Keratinocyte (primary cell): ENCODE data around the gene TRPM3. TPM values are rescaled to one million over a fixed set of nuclear protein-coding genes. Genes with fewer than 3 reads are reported as not detected.

Experiments
- DNase-seq: peaks from one replicate; pipeline ENCODE4 v3.0.0-alpha.2; 2011; ENCODE audit warnings: low read depth, missing footprints, low spot score
- FAIRE-seq: peaks from 2 replicates; lab custom pipeline; 2011; peaks lifted over from hg19 to GRCh38; lab: Jason Lieb, UNC
- H2AFZ ChIP-seq: 2 replicates; pipeline ENCODE4 v1.6.0; 2012; ENCODE audit warnings: low read length, control low read depth, inconsistent platforms; ENCODE audit not compliant: control insufficient read depth
- H3K27ac ChIP-seq: 2 replicates; pipeline ENCODE4 v1.5.1; 2011; ENCODE audit warnings: low read length; ENCODE audit not compliant: control insufficient read depth, insufficient read depth
- H3K27me3 ChIP-seq: 3 replicates; pipeline ENCODE4 v1.6.0; 2011; ENCODE audit warnings: low read length; ENCODE audit not compliant: control insufficient read depth, insufficient read depth; ENCODE audit errors: extremely low read depth
- H3K36me3 ChIP-seq, 2 experiments: 2 replicates in 1 of 2; 3 replicates in 1 of 2; pipeline ENCODE4 v1.5.1; 2011; ENCODE audit warnings: low read length in 2 of 2, mild to moderate bottlenecking in 1 of 2; ENCODE audit not compliant: control insufficient read depth in 2 of 2, insufficient read depth in 2 of 2; ENCODE audit errors: extremely low read depth in 1 of 2
- H3K4me1 ChIP-seq: 3 replicates; pipeline ENCODE4 v1.5.1; 2011; ENCODE audit warnings: low read length; ENCODE audit not compliant: control insufficient read depth, insufficient read depth; ENCODE audit errors: extremely low read depth
- H3K4me2 ChIP-seq: 3 replicates; pipeline ENCODE4 v1.6.0; 2011; ENCODE audit warnings: low read depth, low read length; ENCODE audit not compliant: control insufficient read depth, insufficient read depth; ENCODE audit errors: extremely low read depth
- H3K4me3 ChIP-seq, 3 experiments: fragments of 200-600 bp in 1 of 3; sonication (generic) in 1 of 3; 2 replicates in 2 of 3; 3 replicates in 1 of 3; pipeline ENCODE4 v1.5.1; 2011 to 2016; ENCODE audit warnings: low read length in 3 of 3, mild to moderate bottlenecking in 3 of 3, control low read depth in 2 of 3, inconsistent platforms in 1 of 3, low read depth in 1 of 3, mixed read lengths in 1 of 3, mixed run types in 1 of 3, moderate library complexity in 1 of 3; ENCODE audit not compliant: control insufficient read depth in 2 of 3, insufficient read depth in 2 of 3; ENCODE audit errors: extremely low read depth in 1 of 3
- H3K79me2 ChIP-seq: 2 replicates; pipeline ENCODE4 v1.6.0; 2012; ENCODE audit warnings: low read length; ENCODE audit not compliant: control insufficient read depth, insufficient read depth
- H3K9ac ChIP-seq: 3 replicates; pipeline ENCODE4 v1.6.0; 2011; ENCODE audit warnings: low read length; ENCODE audit not compliant: control insufficient read depth, insufficient read depth; ENCODE audit errors: extremely low read depth
- H3K9me1 ChIP-seq: 3 replicates; pipeline ENCODE4 v1.6.0; 2011; ENCODE audit warnings: low read length; ENCODE audit not compliant: control insufficient read depth, insufficient read depth; ENCODE audit errors: extremely low read depth
- H3K9me3 ChIP-seq: 2 replicates; pipeline ENCODE4 v1.5.1; 2012; ENCODE audit warnings: low read depth, low read length; ENCODE audit not compliant: control insufficient read depth
- H4K20me1 ChIP-seq: 3 replicates; pipeline ENCODE4 v1.6.0; 2011; ENCODE audit warnings: low read length; ENCODE audit not compliant: control insufficient read depth, insufficient read depth; ENCODE audit errors: extremely low read depth
- CTCF ChIP-seq, 3 experiments: IDR thresholded peaks in 1 of 3; conservative IDR thresholded peaks in 1 of 3; optimal IDR thresholded peaks in 1 of 3; 2 replicates in 2 of 3; 3 replicates in 1 of 3; pipeline versions ENCODE3 to v1.5.1; 2011; ENCODE audit warnings: low read length in 3 of 3, mild to moderate bottlenecking in 3 of 3, moderate library complexity in 2 of 3, control low read depth in 1 of 3, inconsistent platforms in 1 of 3; ENCODE audit not compliant: insufficient read depth in 2 of 3; ENCODE audit errors: extremely low read depth in 1 of 3
- EZH2 ChIP-seq: IDR thresholded peaks from one replicate; pipeline ENCODE4 v1.6.1; 2012; ENCODE audit warnings: inconsistent platforms, mild to moderate bottlenecking, low read length, moderate library complexity
- dilution Hi-C: fragments of 300-500 bp; cut with MboI; formaldehyde crosslinking; loops from one replicate; pipeline ENCODE4 v1.7.0; 2020; ENCODE audit warnings: low sequenced_read_pairs; ENCODE audit not compliant: extremely low pct_ligation_motif_present
- polyA plus RNA-seq, 5 experiments: library from polyadenylated mRNA; depleted of rRNA in 3 of 5; stranded (reverse) in 3 of 5; stranded (forward) in 1 of 5; unstranded in 1 of 5; fragments of >200 nt; gene quantifications; 1 replicate in 1 of 5; 2 replicates in 3 of 5; 3 replicates in 1 of 5; pipeline versions ENCODE4 v1.2.1 to v1.2.3, GENCODE V29; 2011 to 2012; ENCODE audit warnings: missing spikeins in 2 of 5, low read depth in 1 of 5, low replicate concordance in 1 of 5

The TRPM3 gene
- polyA plus RNA-seq, 1 donor (not counting 4 experiments of a cell fraction or from before 2014, with no cell fraction given) = 0.03 TPM

GRCh38 chr9:70530716-70531115 lies 590.7 kb downstream of the TRPM3 start:
- H3K79me2 ChIP-seq = no peaks in the 10 kb centered on the region
- DNase-seq (no peak), FAIRE-seq (no peak)
- dilution Hi-C loops = no loop called here
- no peaks in the 10 kb centered on the region for H3K4me1 ChIP-seq
- H4K20me1 ChIP-seq = no peaks in the 10 kb centered on the region
- H3K9me3 ChIP-seq = no peaks in the 10 kb centered on the region
- no peak overlapping the region for H3K27ac ChIP-seq
- no peak overlapping the region for H3K9ac ChIP-seq
- H3K9me1 ChIP-seq = no peaks in the 10 kb centered on the region
- H3K27me3 ChIP-seq = no peaks in the 10 kb centered on the region
- TF ChIP-seq EZH2 = no peak
- H3K4me2 ChIP-seq = no peak overlapping the region
- no peak overlapping the region for H3K4me3 ChIP-seq
- H3K36me3 ChIP-seq = no peaks in the 10 kb centered on the region
- H2AFZ ChIP-seq = no peak overlapping the region

- no peak for FAIRE-seq
These were observed 591.6 kb downstream of the TRPM3 start for GRCh38 chr9:70529833-70530232.

More at GRCh38 chr9:70529833-70530232, 591.6 kb downstream of the TRPM3 start:
- Histone ChIP-seq H3K36me3 (no peaks in the 10 kb centered on the region), H3K9ac (no peak overlapping the region), H3K9me3 (no peaks in the 10 kb centered on the region), H3K79me2 (no peaks in the 10 kb centered on the region), H3K9me1 (no peaks in the 10 kb centered on the region), H3K4me2 (no peak overlapping the region), H4K20me1 (no peaks in the 10 kb centered on the region), H3K27ac (no peak overlapping the region), H3K4me1 (no peaks in the 10 kb centered on the region), H3K27me3 (no peaks in the 10 kb centered on the region), H3K4me3 (no peak overlapping the region), H2AFZ (no peak overlapping the region)
- dilution Hi-C loops = no loop called here
- TF ChIP-seq EZH2 (no peak), CTCF (optimal IDR thresholded peaks at IDR 0.05 in 1 of 3, IDR thresholded peaks at IDR 0.05 in 1 of 3, conservative IDR thresholded peaks at IDR 0.05 in 1 of 3; ENCODE audit: extremely low read depth in 1 of 3, insufficient read depth in 2 of 3, low read length in 3 of 3) (no peak)
- DNase-seq = no peak
